Left colon (tissue), 2 donors: Measurements from ENCODE around the gene NCR2. TPM values are rescaled to one million over a fixed set of nuclear protein-coding genes. Genes with fewer than 3 reads are reported as not detected.

Experiments used
- ATAC-seq: fragments of 200-7000 bp; cut with Tn5 transposase; one replicate; pipeline ENCODE4 v1.9.1; 2020; ENCODE audit warnings: mild to moderate bottlenecking, moderate library complexity
- DNase-seq, 2 donors: peaks; one replicate each; pipeline ENCODE4 v3.0.0-alpha.2; 2020
- intact Hi-C, 2 donors: fragments of 100-400 bp; cut with DNase I in 1 of 2; cut with micrococcal nuclease in 1 of 2; formaldehyde crosslinking; loops; one replicate each; pipeline versions ENCODE4 v1.11.2 to v1.14.0; 2022; cut with DNase I, micrococcal nuclease
- total RNA-seq, 2 donors: library from RNA; stranded (reverse); fragmentation: NEBNext Ultra II Directional; extraction: Animal tissue kit (Norgen Biotek cat#: 25700); gene quantifications; one replicate each; pipeline ENCODE4 v1.2.1, GENCODE V29; 2021
- donor health status: DM: no; HTN: no; CAD: no.
- donor health status: DM: yes; HTN: yes; CAD: no.

The NCR2 gene
- total RNA-seq, 2 donors from 2014 or later = 0.28 TPM; not detected in 1

- intact Hi-C loops = loop anchor here in 1 of 2 donors (10.0 kb wide), 1 partner anchor 310 kb away; no protein-coding TSS in a partner anchor
- ATAC-seq = no peak
- no peak for DNase-seq
Observed at GRCh38 chr6:41374618-41375590, 39.5 kb downstream of the NCR2 start.

- intact Hi-C loops = loop anchor here in 1 of 2 donors (10.0 kb wide), 1 partner anchor 309 kb away; no protein-coding TSS in a partner anchor
- ATAC-seq (no peak), DNase-seq (no peak)
Observed at GRCh38 chr6:41375598-41376151, 40.3 kb downstream of the NCR2 start.

GRCh38 chr6:41376176-41376575 is 40.8 kb downstream of the NCR2 start:
- no peak for DNase-seq
- no peak for ATAC-seq
- intact Hi-C loops = loop anchor here in 1 of 2 donors (10.0 kb wide), 1 partner anchor 309 kb away; no protein-coding TSS in a partner anchor

- no peak for ATAC-seq
- DNase-seq = no peak
- intact Hi-C loops = loop anchor here in 1 of 2 donors (10.0 kb wide), 1 partner anchor 308 kb away; no protein-coding TSS in a partner anchor
Observed at GRCh38 chr6:41377071-41377470, 41.7 kb downstream of the NCR2 start.

- intact Hi-C loops = loop anchor here in 1 of 2 donors (10.0 kb wide), 1 partner anchor 305 kb away; no protein-coding TSS in a partner anchor
- no peak for DNase-seq
Observed at GRCh38 chr6:41379306-41379705, 43.9 kb downstream of the NCR2 start.

GRCh38 chr6:41386594-41386993 is 51.2 kb downstream of the NCR2 start:
- intact Hi-C loops = no loop called here
- ATAC-seq = no peak
- no peak for DNase-seq

More at GRCh38 chr6:41379306-41379705, 43.9 kb downstream of the NCR2 start:
- no peak for ATAC-seq

- intact Hi-C loops = no loop called here
- DNase-seq = no peak
- no peak for ATAC-seq
Observed at GRCh38 chr6:41392246-41392645, 56.8 kb downstream of the NCR2 start.

GRCh38 chr6:41396335-41396734 is 60.9 kb downstream of the NCR2 start:
- intact Hi-C loops = no loop called here
- no peak for ATAC-seq
- no peak for DNase-seq

- no peak for ATAC-seq
- intact Hi-C loops = no loop called here
- no peak for DNase-seq
Observed at GRCh38 chr6:41399424-41399823, 64.0 kb downstream of the NCR2 start.

Other genes starting within 250 kb of the NCR2 start
- not detected for gene TREML1, start 181.3 kb upstream of the NCR2 start, total RNA-seq
- gene TREM2, start 172.5 kb upstream of the NCR2 start, total RNA-seq = 1 to 10 TPM in 1 of 2 donors, under 1 TPM in 1; 0.27 to 2.9 TPM
- under 1 TPM in 1 of 2 donors, not detected in 1; 0.17 TPM for gene TREML2, start 134.5 kb upstream of the NCR2 start, total RNA-seq
- not detected for gene TREML4, start 107.3 kb upstream of the NCR2 start, total RNA-seq
- gene TREM1, start 48.9 kb upstream of the NCR2 start, total RNA-seq = under 1 TPM in 1 of 2 donors, not detected in 1; 0.24 TPM
- 10 to 100 TPM; 38.6 to 39.4 TPM for gene FOXP4, start 210.8 kb downstream of the NCR2 start, total RNA-seq